Stimulated activated CD4-positive, alpha-beta T cell treated with anti-CD3 and anti-CD28 coated beads, TNF-alpha, amount 100 ng/mL, for 4 hours (primary cell): ENCODE results near the gene POU5F1.
"Not testable (repeated sequence)": the region's sequence is repeated elsewhere in the genome, so short reads cannot be mapped to it uniquely, and the experiment has no call there.

Source experiments
- DNase-seq, 3 experiments: peaks; one replicate each; pipeline ENCODE4 v3.0.0-alpha.2; 2020; ENCODE audit warnings: low read depth in 3 of 3

Gene POU5F1

DNA sequence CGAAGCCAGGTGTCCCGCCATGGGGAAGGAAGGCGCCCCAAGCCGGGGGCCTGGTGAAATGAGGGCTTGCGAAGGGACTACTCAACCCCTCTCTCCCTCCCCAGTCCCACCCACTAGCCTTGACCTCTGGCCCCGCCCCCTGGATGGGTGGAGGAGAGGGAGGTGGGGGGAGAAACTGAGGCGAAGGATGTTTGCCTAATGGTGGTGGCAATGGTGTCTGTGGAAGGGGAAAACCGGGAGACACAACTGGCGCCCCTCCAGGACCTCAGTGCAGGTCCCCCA, at the start of gene POU5F1:
TSS of gene POU5F1 (minus strand) at position 83 of the 282 bp plus-strand sequence. CDS start at position 21, 62 bp downstream.
- DNase-seq, result no peak

DNA sequence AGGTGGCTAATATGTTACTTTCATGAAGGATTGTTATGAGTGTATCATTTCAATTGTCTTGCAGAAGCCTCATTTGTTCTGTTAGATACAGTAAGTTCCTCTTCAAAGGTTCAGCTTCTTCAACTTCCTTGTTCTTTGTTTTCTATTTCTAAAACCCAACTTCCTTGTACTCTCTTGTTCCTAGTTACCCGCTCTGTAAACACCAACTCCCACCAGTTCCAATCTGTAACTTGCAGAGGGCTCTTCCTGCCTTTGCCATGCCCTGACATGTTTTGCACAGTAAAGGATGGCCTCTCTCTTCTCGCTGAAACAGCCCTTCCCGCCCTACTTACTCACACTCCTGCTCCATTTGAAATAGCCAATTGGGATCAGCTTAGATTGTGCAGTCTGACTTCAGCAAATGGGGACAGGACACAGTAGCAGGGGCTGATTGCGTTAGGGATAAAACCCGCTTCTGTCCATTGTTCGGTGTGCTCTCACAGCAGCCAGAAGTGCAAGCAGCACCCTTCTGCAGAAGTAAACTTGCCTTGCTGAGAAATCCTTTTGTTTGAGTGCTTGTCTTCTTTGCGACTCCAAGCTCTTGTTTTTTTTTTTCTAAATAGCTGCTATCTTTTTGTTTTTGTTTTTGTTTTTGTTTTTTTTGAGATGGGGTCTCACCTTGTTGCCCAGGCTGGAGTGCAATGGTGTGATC, 45.9 kb upstream of the POU5F1 start:
- no peak for DNase-seq

DNA sequence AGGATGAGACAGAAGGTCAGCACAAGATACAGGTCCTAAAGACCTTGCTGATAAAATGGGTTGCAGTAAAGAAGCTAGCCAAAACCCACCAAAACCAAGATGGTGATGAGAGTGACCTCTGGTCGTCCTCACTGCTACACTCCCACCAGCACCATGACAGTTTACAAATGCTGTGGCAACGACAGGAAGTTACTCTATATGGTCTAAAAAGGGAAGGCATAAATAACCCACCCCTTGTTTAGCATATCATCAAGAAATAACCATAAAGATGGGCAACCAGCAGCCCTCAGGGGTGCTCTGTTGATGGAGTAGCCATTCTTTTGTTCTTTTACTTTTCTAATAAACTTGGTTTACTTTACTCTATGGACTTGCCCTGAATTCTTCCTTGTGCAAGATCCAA, 44.7 kb upstream of the POU5F1 start:
- DNase-seq, result not testable (repeated sequence)

DNA sequence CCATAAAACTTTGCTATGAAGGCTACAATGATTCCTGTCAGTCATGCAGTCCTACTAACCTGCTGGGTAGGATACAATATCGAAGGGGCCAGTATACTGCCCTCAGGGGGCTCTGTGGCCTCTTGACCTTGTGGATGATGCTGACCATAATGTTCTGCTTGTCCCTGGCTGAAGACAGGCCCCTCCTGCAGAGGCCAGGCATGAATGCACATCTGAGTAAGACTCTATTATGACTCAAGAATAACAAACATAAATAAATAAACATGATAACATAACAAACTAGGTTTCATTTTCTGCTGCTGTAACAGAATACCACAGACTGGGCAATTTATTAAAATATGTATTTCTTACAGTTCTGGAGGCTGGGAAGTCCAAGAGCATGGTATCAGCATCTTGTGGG, 44.0 kb upstream of the POU5F1 start:
- DNase-seq, result no peak

DNA sequence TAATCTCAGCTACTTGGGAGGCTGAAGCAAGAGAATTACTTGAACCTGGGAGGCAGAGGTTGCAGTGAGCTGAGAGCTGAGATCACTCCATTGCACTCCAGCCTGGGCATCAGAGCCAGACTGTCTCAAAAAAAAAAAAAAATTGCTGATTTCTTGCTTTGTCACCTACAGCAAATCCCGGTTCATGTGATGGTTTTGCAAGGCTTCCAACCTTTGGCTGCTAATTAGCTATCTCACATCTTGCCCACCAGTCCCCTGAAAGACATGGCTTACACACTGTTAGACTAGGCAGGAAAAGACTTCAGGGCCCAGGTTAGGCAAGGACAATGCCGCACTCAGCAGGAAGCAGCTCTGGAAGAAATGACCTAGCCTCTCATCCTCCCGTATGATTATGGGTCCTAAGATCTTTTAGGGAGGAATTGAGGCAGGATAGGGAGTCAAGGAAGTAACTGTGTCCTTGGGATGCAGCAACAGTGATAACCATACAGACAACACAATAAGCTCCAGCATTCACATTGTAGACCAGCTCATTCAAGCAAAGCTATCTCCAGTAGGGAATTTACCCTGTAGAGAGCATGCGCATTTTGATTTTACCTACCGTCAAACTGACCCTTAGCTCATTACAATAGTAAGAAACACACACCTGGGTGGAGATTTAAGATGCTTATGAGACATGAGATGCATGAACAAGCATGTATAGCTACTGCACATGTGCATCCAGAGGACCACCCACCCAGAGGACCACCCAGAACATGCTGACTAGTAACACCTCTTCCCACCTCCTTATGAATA, 40.5 kb upstream of the POU5F1 start:
- DNase-seq, result no peak

GRCh38 chr6:31210123-31210522, 39.6 kb upstream of the POU5F1 start:
- DNase-seq, result no peak

DNA sequence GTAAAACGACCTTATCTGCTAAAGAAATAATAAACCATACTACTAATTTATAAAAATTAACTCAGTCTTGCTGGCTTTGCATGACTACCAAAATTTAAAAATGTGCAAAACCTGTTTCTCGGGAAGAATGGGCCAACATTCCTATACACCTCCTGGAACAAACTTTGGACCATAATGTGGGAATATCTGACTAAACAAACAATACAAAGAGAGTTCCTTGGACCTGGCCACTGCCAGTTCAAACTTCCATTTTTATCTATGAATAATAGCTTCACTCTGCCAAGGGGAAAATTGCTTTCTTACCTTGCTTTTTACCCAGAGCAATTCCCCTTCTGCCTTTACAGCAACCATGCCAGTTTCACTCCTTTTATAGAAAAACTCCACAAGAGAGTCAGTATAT, 38.7 kb upstream of the POU5F1 start:
- no peak for DNase-seq

DNA sequence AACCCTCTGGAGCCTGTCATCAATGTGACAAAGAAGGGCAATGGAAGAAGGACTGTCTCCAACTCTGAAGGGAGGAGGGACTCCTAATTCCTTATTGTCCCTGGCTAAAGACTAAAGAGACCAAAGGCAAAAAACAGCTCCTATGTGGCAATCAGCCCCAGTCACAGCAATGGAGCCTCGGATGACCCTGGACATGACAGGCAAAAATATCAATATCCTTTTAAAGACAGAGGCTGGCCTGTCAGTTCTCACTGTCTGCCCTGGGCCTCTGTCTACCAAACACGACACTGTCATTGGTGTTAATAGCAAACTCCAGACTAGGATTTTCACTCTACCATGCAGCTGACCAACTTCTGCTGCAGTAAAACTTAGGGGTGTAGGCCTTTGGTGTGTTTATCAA, 38.0 kb upstream of the POU5F1 start:
- no peak for DNase-seq

- no peak for DNase-seq
These were observed 35.2 kb upstream of the POU5F1 start for GRCh38 chr6:31205638-31206037.

- no peak for DNase-seq
These were observed 34.3 kb upstream of the POU5F1 start for GRCh38 chr6:31204751-31205145.

GRCh38 chr6:31203345-31203979, 33.0 kb upstream of the POU5F1 start:
- peak in 1 of 3 experiments; percentile 60 for DNase-seq

- no peak for DNase-seq
These were observed 32.0 kb upstream of the POU5F1 start for GRCh38 chr6:31202259-31203166.

GRCh38 chr6:31199105-31199452, 28.6 kb upstream of the POU5F1 start:
- not testable (repeated sequence) for DNase-seq

DNA sequence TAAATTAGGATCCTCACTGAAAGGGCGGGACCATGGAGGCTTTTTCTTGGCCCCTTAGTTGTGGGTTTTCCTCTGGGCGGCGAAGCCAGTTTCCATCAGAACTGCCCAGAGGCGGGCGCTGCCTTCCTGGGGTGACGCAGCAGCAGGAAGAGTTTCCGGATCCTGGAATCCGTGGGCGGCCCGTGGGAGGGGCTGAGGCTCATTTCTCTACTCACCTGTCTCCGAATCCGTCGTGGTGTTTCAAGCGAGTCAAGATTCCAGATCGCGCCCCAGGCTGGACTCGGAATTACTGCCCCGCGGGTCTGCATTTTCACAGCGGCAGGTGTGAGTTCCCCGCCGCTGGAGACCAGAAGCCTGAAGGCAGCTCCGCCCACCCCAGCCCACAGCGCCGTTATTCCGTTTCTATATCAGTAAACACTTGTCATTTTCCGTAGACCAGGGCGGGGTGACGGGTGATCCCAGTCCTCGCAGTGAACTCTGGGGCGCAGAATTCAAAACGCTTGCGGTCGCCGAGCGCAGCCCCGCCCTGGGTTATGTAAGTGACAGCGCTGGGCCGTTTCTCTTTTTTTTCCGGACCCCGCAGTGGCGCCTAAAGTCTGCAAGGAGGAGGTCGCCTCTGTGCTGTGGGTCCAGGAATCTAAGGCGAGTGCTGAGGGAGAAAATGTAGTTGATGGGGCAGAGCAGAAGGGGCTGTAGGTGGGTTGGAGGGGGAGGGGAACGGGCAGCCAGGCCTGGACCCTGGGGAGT, 27.2 kb upstream of the POU5F1 start:
- DNase-seq, result peak; percentile 70 to 92 (median 83)

GRCh38 chr6:31196251-31197022, 26.0 kb upstream of the POU5F1 start:
- DNase-seq, result not testable (repeated sequence)

GRCh38 chr6:31195308-31195979, 25.0 kb upstream of the POU5F1 start:
- not testable (repeated sequence) for DNase-seq

- no peak for DNase-seq
These were observed 23.8 kb upstream of the POU5F1 start for GRCh38 chr6:31194061-31194834.

DNA sequence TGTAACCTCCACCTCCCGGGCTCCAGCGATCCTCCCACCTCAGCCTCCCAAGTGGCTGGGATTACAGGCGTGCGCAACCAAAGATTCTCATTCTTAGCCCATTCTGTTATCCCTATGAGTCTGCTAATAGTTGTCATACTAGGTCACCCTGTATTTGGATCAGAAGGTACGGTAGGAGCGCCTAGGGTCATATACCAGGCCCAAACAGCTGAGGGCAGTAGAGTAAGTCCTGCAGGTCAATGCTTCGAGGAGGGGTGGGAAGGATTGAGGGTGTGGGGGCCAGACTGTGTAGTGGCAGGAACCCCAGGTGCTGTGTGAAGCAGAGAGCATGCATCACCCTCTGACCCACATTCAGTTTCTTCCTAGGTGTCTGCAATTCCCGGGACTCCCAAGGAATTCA, 22.7 kb upstream of the POU5F1 start:
- DNase-seq, result no peak
